Naive thymus-derived CD8-positive, alpha-beta T cell (primary cell): ENCODE measurements around the gene ACP2. TPM values are rescaled to one million over a fixed set of nuclear protein-coding genes. Genes with fewer than 3 reads are reported as not detected.

Experiments
- ATAC-seq, 2 donors: fragments of 150-1000 bp; cut with Tn5 transposase in 1 of 2; sonication (Bioruptor Pico), chemical (Tn5 transposase) in 1 of 2; 1 replicate in 1 of 2; 2 replicates in 1 of 2; pipeline ENCODE4 v1.10.0; 2021; ENCODE audit warnings: mild to moderate bottlenecking in 2 of 2, moderate library complexity in 2 of 2
- POLR2A ChIA-PET: fragments of 350-600 bp; sonication (Branson Sonifier 250); formaldehyde crosslinking; loops from one replicate; lab custom pipeline; 2021; ENCODE audit warnings: antibody characterized with exemption; lab: Charles Lee
- DNase-seq, 10 donors: peaks; one replicate each; pipeline versions ENCODE4 v3.0.0 to v3.0.0-alpha.2; 2020 to 2022
- H3K27ac Mint-ChIP-seq, 10 donors: one replicate each; pipeline ENCODE4 v1.8.0; 2020 to 2022; ENCODE audit warnings: mild to moderate bottlenecking in 10 of 10, mixed read lengths in 10 of 10, moderate library complexity in 4 of 10, inconsistent platforms in 1 of 10
- H3K27me3 Mint-ChIP-seq, 5 donors: one replicate each; pipeline ENCODE4 v1.8.0; 2021 to 2022; ENCODE audit warnings: mixed read lengths in 5 of 5
- H3K36me3 Mint-ChIP-seq, 3 donors: one replicate each; pipeline ENCODE4 v1.8.0; 2020 to 2022; ENCODE audit warnings: mixed read lengths in 3 of 3, mild to moderate bottlenecking in 2 of 3, inconsistent platforms in 1 of 3
- H3K4me1 Mint-ChIP-seq, 4 donors: one replicate each; pipeline ENCODE4 v1.8.0; 2021 to 2022; ENCODE audit warnings: mixed read lengths in 4 of 4
- H3K4me3 Mint-ChIP-seq, 10 donors: one replicate each; pipeline ENCODE4 v1.8.0; 2020 to 2022; ENCODE audit warnings: mild to moderate bottlenecking in 10 of 10, mixed read lengths in 10 of 10, moderate library complexity in 6 of 10, inconsistent platforms in 1 of 10
- H3K9me3 Mint-ChIP-seq, 9 donors: one replicate each; pipeline ENCODE4 v1.8.0; 2020 to 2022; ENCODE audit warnings: mixed read lengths in 9 of 9, mild to moderate bottlenecking in 3 of 9, inconsistent platforms in 1 of 9, moderate library complexity in 1 of 9
- polyA plus RNA-seq, 3 donors: library from polyadenylated mRNA; unstranded; fragments of 300-500 nt; fragmentation: Illumina TruSeq; gene quantifications; one replicate each; pipeline ENCODE4 v1.2.3, GENCODE V29; 2021
- total RNA-seq, 8 experiments: library from RNA in 2 of 8; stranded (reverse) in 2 of 8; gene quantifications; one replicate each; pipeline ENCODE4 v1.2.3 and lab custom pipeline; 2021 to 2026

Gene ACP2
- total and polyA plus RNA-seq, 5 experiments from 2014 or later: 4.4 to 27.8 (median 10.0) TPM

DNA sequence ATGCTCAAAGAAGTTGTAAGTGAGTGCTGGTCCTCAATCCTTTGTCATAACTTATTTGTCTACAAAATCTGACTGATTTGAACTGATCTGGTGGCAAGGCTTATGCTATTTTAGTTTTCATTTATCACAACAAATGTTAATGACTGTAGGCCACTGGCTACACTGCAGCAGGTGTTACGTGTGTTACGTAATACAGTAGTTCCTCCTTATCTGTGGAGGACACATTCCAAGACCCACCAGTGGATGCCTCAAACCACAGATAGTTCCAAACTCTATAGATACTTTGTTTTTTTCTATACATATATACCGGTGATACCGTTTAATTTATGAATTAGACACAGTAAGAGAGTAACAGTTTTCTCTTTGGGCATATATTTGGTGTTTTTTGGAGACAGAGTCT is 28.3 kb upstream of the ACP2 start:
- no peak for DNase-seq
- POLR2A ChIA-PET: no interaction called here
- Mint-ChIP-seq H3K4me1 (peaks cover 17 to 33% (median 26%) of the 10 kb centered on the region in 4 donors), H3K36me3 (peaks cover 0 to 84% (median 24%) of the 10 kb centered on the region in 3 donors), H3K27me3 (no peaks in the 10 kb centered on the region), H3K27ac (no peak overlapping the region), H3K9me3 (no peaks in the 10 kb centered on the region), H3K4me3 (no peak overlapping the region)
- ATAC-seq: no peak

DNA sequence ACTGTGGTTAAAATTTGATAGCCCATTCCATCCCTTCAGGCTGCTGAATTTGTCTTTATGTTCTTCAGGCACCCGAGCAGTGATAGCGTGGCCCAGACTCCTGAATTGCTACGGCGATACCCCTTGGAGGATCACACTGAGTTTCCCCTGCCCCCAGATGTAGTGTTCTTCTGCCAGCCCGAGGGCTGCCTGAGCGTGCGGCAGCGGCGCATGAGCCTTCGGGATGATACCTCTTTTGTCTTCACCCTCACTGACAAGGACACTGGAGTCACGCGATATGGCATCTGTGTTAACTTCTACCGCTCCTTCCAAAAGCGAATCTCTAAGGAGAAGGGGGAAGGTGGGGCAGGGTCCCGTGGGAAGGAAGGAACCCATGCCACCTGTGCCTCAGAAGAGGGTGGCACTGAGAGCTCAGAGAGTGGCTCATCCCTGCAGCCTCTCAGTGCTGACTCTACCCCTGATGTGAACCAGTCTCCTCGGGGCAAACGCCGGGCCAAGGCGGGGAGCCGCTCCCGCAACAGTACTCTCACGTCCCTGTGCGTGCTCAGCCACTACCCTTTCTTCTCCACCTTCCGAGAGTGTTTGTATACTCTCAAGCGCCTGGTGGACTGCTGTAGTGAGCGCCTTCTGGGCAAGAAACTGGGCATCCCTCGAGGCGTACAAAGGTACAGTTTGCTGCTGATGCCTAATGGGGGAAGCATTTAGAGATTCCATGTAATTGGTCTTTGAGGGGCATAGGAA is 26.1 kb upstream of the ACP2 start:
- H3K4me1 Mint-ChIP-seq: peaks cover 25 to 48% (median 40%) of the 10 kb centered on the region in 4 donors
- H3K4me3 Mint-ChIP-seq: no peak overlapping the region
- DNase-seq (no peak), ATAC-seq (no peak)
- POLR2A ChIA-PET: interaction anchor here (0.5 kb wide), 1 partner anchor 124 kb away, joined by 3 read pairs; no protein-coding TSS in a partner anchor
- H3K27me3 Mint-ChIP-seq: no peaks in the 10 kb centered on the region
- H3K27ac Mint-ChIP-seq: no peak overlapping the region
- H3K36me3 Mint-ChIP-seq: peaks cover 0 to 62% (median 16%) of the 10 kb centered on the region in 3 donors
- H3K9me3 Mint-ChIP-seq: no peaks in the 10 kb centered on the region

DNA sequence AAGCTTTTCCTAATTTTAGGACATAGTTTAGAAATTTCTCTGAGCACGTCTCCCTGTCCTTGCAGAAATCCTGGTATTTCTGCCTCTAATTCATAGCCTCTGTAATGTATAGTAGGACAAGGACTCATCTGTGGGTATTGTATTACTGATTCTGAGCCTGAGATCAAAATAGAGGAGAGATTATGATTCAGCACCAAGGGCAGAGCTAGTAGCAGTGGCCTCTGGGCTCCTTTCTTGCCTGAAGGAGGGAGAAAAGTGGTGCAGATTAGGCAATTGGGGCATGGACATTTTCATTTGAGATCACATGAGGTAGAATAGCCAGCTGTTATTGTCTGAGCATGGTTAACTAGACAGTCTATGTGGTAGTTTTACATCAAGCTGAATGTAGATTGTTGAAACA is 24.1 kb upstream of the ACP2 start:
- no peak for DNase-seq
- Mint-ChIP-seq H3K4me3 (peak overlapping the region in 6 of 10 donors; percentile 15 to 75 (median 22)), H3K27me3 (no peaks in the 10 kb centered on the region), H3K27ac (peak overlapping the region in 3 of 10 donors; percentile 2 to 74 (median 73)), H3K36me3 (peaks cover 0 to 44% (median 16%) of the 10 kb centered on the region in 3 donors), H3K4me1 (peaks cover 33 to 64% (median 56%) of the 10 kb centered on the region in 4 donors), H3K9me3 (no peaks in the 10 kb centered on the region)
- no peak for ATAC-seq
- POLR2A ChIA-PET: interaction anchor here (0.7 to 2.1 kb wide), 7 partner anchors 13 to 122 kb away, joined by 3 to 8 read pairs (median 5); partner anchors contain the start of genes DDB2 and NR1H3

DNA sequence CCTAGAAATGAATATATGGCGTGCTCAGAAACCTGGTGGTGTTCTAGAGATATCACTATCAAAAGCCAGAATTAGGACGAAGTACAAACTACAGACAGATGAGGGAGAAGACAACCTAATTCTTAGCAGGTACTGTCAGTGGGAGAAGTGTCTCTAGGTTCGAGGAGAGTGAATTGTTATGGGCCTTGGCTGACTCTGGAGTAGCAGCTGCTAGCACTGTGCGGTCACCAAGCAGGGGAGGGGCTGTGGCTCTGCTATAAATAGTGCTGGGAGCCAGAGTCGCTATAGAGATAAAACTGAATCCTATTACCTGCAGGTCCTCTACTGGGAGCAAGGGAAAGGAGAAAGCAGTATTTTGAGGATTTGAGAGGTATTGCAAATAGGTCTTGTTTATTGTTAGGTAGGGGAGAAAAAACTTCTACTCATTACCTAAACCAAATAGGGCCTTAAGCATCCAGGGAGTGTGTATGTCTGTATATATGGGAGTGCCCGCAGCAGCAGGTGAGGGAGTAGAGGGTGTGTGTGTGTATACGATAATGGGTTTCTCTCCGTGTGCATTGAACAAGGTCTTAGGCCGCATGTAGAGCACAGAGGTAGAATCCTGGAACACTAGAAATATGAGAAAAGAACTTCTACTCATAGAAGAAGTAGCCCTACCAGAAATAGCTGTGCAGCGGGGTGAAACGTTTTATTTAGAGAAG is 23.5 kb upstream of the ACP2 start:
- no peaks in the 10 kb centered on the region for H3K27me3 Mint-ChIP-seq
- no peaks in the 10 kb centered on the region for H3K9me3 Mint-ChIP-seq
- POLR2A ChIA-PET: interaction anchor here (0.7 to 2.5 kb wide), 13 partner anchors 12 to 172 kb away, joined by 3 to 16 read pairs (median 5); partner anchors contain the start of genes ARFGAP2, DDB2, NR1H3 and SLC39A13
- no peak for DNase-seq
- peaks cover 0 to 38% (median 16%) of the 10 kb centered on the region in 3 donors for H3K36me3 Mint-ChIP-seq
- peak overlapping the region; percentile 14 to 93 (median 79) for H3K27ac Mint-ChIP-seq
- ATAC-seq: no peak
- peaks cover 33 to 65% (median 61%) of the 10 kb centered on the region in 4 donors for H3K4me1 Mint-ChIP-seq
- H3K4me3 Mint-ChIP-seq: peak overlapping the region; percentile 75 to 98 (median 88)

DNA sequence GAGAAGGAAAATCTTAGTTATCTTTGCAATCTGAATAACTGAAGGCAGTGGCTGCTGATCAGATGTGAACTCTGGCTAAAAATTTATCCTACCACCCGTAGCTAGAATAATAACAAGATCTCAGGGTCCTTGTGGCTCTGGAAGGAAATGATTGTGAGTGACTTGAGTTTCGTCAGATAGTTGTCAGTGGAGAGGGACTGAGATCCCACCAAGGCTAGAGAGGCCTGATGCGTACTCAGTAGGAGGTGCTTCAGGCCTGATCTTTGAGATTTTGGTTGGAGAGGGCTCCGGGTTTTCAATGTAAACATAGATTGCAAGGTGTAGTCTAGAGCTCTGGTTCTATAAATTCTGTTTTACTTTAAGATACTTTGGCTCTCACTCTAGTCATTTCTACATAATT is 22.7 kb upstream of the ACP2 start:
- H3K4me3 Mint-ChIP-seq: peak overlapping the region; percentile 75 to 98 (median 88)
- ATAC-seq (no peak), DNase-seq (peak in 1 of 10 donors; percentile 12)
- H3K27ac Mint-ChIP-seq: peak overlapping the region; percentile 74 to 94 (median 90)
- H3K27me3 Mint-ChIP-seq: no peaks in the 10 kb centered on the region
- H3K36me3 Mint-ChIP-seq: peaks cover 0 to 30% (median 12%) of the 10 kb centered on the region in 3 donors
- POLR2A ChIA-PET: interaction anchor here (0.7 to 2.5 kb wide), 15 partner anchors 11 to 172 kb away, joined by 3 to 19 read pairs (median 5); partner anchors contain the start of genes ACP2, ARFGAP2, DDB2 and SLC39A13
- H3K9me3 Mint-ChIP-seq: no peaks in the 10 kb centered on the region
- H3K4me1 Mint-ChIP-seq: peaks cover 32 to 65% (median 61%) of the 10 kb centered on the region in 4 donors

DNA sequence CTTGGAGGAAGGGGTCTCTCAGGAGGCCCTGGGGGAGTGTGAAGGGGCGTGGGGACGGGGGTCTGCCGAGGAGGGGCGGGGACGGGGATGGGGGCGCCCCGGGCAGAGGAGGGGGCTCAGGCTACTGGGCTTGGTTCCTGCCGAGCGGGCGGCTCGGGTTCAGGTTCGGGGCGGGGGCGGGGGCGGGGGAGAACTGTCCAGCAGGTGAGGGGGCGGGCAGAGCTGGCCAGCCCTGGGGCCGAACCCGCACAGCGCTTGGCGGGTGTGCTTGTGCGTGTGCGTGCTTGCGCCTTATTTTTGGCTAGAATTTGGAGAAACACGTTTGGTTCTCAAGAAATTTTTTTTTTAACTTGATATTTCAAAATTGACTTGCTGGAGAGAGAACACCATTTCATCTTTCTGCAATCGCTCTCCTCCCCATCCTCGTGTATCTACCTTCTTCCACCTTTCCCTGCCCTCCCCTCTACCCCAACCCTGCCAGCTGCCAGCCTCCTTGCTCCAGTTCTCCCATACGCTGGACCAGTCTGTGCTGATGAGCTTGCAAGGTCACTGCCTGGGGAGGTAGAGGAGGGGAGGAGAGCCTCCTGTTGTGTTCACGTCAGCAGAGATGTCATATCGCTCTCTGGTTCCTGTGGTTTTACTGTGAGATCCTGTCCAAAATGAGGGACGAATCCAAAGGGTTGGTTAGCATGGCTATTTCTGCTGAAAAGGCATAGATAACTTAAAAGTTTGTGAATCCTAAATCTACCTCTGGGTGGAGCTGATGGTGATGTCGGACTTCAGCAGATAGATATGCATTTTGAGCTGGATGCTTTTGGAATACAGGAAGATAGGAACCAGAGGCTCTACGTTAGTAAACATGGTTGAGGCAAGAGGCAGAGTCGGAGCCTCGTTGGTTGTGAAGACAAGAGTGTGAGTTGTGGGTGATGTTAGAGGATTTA is 22.0 kb upstream of the ACP2 start:
- ATAC-seq (no peak), DNase-seq (peak in 5 of 10 donors; percentile 22 to 50 (median 29))
- Mint-ChIP-seq H3K27me3 (no peaks in the 10 kb centered on the region), H3K36me3 (peaks cover 0 to 23% (median 7%) of the 10 kb centered on the region in 3 donors), H3K4me1 (peaks cover 31 to 67% (median 60%) of the 10 kb centered on the region in 4 donors), H3K9me3 (no peaks in the 10 kb centered on the region), H3K4me3 (peak overlapping the region; percentile 75 to 98 (median 89)), H3K27ac (peak overlapping the region; percentile 74 to 94 (median 90))
- POLR2A ChIA-PET: interaction anchor here (0.6 to 2.5 kb wide), 19 partner anchors 10 to 498 kb away, joined by 3 to 19 read pairs (median 4); partner anchors contain the start of genes ACP2, ARFGAP2, DDB2 and PSMC3

DNA sequence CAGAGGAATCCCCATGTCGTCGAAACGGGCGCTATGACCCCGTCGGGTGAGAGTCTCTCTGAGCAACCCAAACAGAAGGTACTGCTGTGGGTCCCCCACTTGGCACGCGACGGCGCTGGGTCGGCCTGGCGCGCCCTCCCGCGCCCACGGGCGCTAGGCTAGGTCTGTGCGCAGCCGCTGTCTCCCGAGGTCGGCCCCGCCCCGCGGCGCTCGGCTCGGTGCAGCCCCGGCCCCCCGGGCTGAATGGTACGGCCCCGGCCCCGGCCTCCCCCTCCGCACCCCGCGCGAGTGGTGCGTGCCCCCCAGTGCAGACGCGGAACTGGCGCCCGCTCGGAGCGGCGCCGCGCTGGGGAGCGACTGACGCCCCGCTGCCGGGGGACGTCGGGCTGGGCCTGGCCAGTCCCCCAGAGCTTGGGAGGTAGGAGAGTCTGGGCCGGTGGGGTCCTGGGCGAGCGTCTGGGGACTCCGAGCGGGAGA is 21.3 kb upstream of the ACP2 start, which contains the start of gene MADD:
Gene MADD, plus strand, starts transcription at position 305 of the 477 bp plus-strand sequence.
- Mint-ChIP-seq H3K4me3 (peak within 1 kb of the TSS; percentile 75 to 98 (median 90)), H3K27ac (peak within 1 kb of the TSS; percentile 91 to 99 (median 96))

DNA sequence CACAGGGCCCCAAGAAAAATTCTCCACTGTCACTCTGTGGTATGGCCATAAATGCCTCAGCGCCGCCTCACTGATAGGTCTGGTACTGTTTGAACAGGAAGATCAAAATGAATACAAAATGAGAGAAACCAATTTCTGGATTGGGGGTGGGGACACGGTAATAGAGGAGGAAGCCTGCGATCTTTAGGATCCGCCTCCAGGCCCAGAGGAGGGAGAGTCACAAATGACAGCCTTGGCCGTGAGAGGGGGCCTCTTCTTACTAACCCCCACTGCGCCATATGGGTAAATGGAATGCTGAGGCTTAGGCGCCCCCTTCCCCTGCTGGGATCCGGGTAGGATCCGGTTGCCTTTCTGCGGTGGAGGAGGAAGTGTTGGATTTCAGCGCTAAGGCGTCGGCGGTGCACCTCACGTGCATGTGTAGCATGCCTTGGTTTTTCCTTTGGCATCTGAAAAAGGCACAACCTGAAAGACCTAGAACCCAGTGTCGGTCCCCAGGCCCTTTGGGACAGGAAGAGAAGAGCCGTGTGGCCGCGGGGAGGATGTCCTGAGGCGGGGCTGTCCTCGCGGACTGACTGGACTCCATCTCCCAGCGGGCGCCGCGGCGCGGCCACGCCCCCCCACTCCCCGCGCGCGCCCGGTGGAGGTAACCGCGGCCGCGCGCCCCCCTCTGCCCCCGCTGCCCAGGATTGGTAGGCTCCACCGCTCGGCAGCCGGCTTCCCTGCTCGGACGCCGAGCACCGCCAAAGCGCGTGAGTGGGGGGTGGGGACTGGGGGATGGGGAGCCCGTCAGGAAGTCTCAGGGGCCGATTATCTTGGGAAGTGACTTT is 20.6 kb upstream of the ACP2 start:
- POLR2A ChIA-PET: interaction anchor here (0.6 to 3.4 kb wide), 10 partner anchors 9 to 124 kb away, joined by 3 to 38 read pairs (median 12); partner anchors contain the start of genes ACP2, ARFGAP2 and DDB2
- ATAC-seq: peak; percentile 56 to 59
- Mint-ChIP-seq H3K36me3 (peaks cover 0 to 9% (median 0%) of the 10 kb centered on the region in 3 donors), H3K27ac (peak overlapping the region; percentile 90 to 99 (median 96)), H3K4me3 (peak overlapping the region; percentile 75 to 98 (median 90)), H3K4me1 (peaks cover 30 to 75% (median 60%) of the 10 kb centered on the region in 4 donors), H3K27me3 (no peaks in the 10 kb centered on the region), H3K9me3 (no peaks in the 10 kb centered on the region)
- DNase-seq: peak; percentile 73 to 91 (median 82)

More for the DNA sequence above, 21.3 kb upstream of the ACP2 start, which contains the start of gene MADD:
- DNase-seq: peak; percentile 86 to 95 (median 92)
- POLR2A ChIA-PET: interaction anchor here (0.6 to 2.5 kb wide), 10 partner anchors 10 to 499 kb away, joined by 3 to 19 read pairs (median 4); partner anchors contain the start of genes ACP2, ARFGAP2, DDB2 and PSMC3
- H3K9me3 Mint-ChIP-seq: no peaks in the 10 kb centered on the region
- H3K4me1 Mint-ChIP-seq: peaks cover 31 to 72% (median 64%) of the 10 kb centered on the region in 4 donors
- H3K36me3 Mint-ChIP-seq: peaks cover 0 to 15% (median 5%) of the 10 kb centered on the region in 3 donors
- peak; percentile 78 to 81 for ATAC-seq
- no peaks in the 10 kb centered on the region for H3K27me3 Mint-ChIP-seq

DNA sequence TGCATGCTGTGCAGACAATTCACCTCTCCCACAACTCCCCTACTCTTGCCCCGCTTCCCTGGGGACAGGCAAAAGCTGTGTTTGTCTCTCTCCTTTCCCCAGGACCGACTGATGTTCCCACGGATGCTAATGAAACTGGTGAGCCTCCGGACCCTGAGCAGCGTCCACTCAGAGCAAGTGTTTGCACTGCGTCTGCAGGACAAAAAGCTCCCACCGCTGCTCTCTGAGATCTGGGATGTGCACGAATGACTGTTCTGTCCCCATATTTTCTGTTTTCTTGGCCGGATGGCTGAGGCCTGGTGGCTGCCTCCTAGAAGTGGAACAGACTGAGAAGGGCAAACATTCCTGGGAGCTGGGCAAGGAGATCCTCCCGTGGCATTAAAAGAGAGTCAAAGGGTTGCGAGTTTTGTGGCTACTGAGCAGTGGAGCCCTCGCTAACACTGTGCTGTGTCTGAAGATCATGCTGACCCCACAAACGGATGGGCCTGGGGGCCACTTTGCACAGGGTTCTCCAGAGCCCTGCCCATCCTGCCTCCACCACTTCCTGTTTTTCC is 19.9 kb upstream of the ACP2 start:
- Mint-ChIP-seq H3K9me3 (no peaks in the 10 kb centered on the region), H3K27ac (peak overlapping the region; percentile 90 to 99 (median 96)), H3K4me3 (peak overlapping the region; percentile 75 to 98 (median 90)), H3K4me1 (peaks cover 31 to 68% (median 54%) of the 10 kb centered on the region in 4 donors), H3K36me3 (peaks cover 0 to 2% (median 0%) of the 10 kb centered on the region in 3 donors), H3K27me3 (no peaks in the 10 kb centered on the region)
- POLR2A ChIA-PET: interaction anchor here (0.7 to 3.4 kb wide), 8 partner anchors 9 to 119 kb away, joined by 3 to 38 read pairs (median 12); partner anchors contain the start of genes ACP2, ARFGAP2 and DDB2
- no peak for ATAC-seq
- no peak for DNase-seq

DNA sequence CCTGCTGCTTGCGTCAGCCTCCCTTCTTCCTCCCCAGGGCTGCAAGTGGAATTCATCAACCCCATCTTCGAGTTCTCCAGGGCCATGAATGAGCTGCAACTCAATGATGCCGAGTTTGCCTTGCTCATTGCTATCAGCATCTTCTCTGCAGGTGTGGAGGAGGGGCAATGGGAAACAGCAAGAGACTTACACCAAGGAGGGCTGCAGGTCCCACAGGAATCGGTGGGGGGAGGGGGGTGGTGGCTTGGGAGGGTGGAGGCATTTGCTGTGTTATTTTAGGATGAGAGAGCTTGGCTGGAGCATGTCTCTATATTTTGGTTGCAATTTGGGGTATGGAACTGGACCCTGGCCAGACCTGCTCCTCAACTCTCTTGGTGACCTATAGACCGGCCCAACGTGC is 19.3 kb upstream of the ACP2 start:
- DNase-seq (no peak), ATAC-seq (no peak)
- peak overlapping the region; percentile 59 to 98 (median 88) for H3K4me3 Mint-ChIP-seq
- no peaks in the 10 kb centered on the region for H3K27me3 Mint-ChIP-seq
- H3K27ac Mint-ChIP-seq: peak overlapping the region; percentile 90 to 99 (median 96)
- H3K4me1 Mint-ChIP-seq: peaks cover 29 to 64% (median 49%) of the 10 kb centered on the region in 4 donors
- no peaks in the 10 kb centered on the region for H3K9me3 Mint-ChIP-seq
- H3K36me3 Mint-ChIP-seq: no peaks in the 10 kb centered on the region
- POLR2A ChIA-PET: interaction anchor here (1.1 to 3.4 kb wide), 7 partner anchors 8 to 90 kb away, joined by 3 to 38 read pairs (median 14); partner anchors contain the start of genes ACP2, ARFGAP2 and DDB2
